Measurements from ENCODE around the gene SS18L1.

Gene SS18L1

DNA sequence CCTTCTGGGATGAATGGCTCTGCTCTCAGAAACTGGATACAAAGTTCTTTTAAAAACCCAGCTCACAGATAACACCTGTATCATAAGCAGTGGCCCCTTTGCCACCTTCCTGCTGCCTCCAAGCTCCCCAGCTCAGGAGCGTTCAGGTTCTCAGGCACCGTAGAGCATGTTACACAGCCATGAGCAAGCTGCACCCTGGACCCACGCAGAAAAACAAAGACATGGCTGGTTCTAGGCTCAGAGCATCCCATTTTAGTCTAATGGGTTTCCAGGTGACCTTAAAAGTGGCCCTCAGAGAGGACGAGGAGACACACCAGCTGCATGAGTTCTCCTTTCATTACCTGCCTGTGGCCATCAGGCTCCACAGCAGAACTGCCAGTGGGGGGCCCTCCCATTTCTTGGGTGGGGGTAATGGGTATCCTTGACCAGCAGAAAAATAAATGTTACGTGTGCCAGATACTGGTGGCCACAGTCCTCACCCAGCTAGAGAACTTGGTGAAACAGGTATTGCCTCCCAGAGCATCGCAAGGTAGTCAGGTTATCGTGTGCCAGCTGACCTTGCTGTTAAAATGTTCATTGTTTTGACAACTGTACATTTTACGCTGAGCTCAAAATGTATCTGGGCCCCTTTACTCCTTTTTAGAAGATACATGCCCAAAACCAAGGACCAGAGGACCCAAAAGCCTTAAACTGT is 7.8 kb upstream of the SS18L1 start:
- peaks cover 75% of the 10 kb centered on the region for H3K36me3 Mint-ChIP-seq (ENCODE audit: low read depth)
- peaks cover 7% of the 10 kb centered on the region for H3K4me1 Mint-ChIP-seq
- TF ChIP-seq, protein P1, sequence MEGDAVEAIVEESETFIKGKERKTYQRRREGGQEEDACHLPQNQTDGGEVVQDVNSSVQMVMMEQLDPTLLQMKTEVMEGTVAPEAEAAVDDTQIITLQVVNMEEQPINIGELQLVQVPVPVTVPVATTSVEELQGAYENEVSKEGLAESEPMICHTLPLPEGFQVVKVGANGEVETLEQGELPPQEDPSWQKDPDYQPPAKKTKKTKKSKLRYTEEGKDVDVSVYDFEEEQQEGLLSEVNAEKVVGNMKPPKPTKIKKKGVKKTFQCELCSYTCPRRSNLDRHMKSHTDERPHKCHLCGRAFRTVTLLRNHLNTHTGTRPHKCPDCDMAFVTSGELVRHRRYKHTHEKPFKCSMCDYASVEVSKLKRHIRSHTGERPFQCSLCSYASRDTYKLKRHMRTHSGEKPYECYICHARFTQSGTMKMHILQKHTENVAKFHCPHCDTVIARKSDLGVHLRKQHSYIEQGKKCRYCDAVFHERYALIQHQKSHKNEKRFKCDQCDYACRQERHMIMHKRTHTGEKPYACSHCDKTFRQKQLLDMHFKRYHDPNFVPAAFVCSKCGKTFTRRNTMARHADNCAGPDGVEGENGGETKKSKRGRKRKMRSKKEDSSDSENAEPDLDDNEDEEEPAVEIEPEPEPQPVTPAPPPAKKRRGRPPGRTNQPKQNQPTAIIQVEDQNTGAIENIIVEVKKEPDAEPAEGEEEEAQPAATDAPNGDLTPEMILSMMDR (IDR thresholded peaks at IDR 0.05; ENCODE audit: unreplicated experiment in 3 of 3), result no peak
- H3K9me3 Mint-ChIP-seq, result no peaks in the 10 kb centered on the region
- H3K4me3 Mint-ChIP-seq, result no peak overlapping the region
- H3K27ac Mint-ChIP-seq, result no peak overlapping the region
- H3K27me3 Mint-ChIP-seq (ENCODE audit: low read depth), result peaks cover 3% of the 10 kb centered on the region

DNA sequence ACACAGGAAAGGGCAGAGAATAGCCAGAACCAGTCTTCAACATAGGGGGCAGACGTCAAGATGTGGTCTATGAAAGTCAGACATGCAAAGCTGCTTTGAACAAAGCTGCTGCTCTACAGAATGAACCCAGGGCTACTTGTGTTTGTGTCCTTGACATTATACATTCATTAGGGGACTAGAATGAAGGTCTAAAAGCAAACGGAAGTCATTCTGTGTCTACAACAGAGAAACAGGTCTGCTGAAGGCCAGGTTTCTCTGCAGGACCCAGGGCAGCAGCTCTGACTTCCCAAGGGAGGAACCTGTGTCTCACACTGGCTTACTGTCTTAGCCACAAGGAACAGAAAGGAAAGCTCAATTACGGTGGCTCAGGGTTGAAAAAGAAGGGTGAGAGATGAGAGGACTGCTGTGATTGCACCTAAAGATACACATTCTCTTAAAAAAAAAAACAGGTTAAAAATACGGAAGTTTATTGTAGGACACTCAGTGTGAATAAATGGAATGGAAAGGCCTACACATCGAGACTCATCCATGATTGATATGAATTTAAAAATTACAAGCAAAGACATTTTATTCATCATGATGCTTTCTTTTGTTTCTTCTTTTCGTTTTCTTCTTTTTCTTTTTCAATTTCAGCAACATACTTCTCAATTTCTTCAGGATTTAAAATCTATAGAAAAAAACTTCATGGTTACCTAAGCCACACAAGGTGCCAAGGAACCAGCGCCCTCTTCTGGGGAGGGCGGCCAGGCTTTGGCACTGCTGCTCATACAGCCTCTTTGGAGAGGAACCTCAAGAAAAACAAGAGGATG is 7.1 kb upstream of the SS18L1 start:
- TF ChIP-seq, protein P1 (IDR thresholded peaks at IDR 0.05; ENCODE audit: unreplicated experiment in 3 of 3), result peak; percentile 69 to 76 (median 74)
- peaks cover 69% of the 10 kb centered on the region for H3K36me3 Mint-ChIP-seq (ENCODE audit: low read depth)
- peaks cover 3% of the 10 kb centered on the region for H3K27me3 Mint-ChIP-seq (ENCODE audit: low read depth)
- H3K27ac Mint-ChIP-seq, result peak overlapping the region in 2 of 3 experiments; percentile 14 to 56
- no peaks in the 10 kb centered on the region for H3K9me3 Mint-ChIP-seq
- H3K4me3 Mint-ChIP-seq, result peak overlapping the region in 1 of 3 experiments; percentile 19
- H3K4me1 Mint-ChIP-seq, result peaks cover 12% of the 10 kb centered on the region

DNA sequence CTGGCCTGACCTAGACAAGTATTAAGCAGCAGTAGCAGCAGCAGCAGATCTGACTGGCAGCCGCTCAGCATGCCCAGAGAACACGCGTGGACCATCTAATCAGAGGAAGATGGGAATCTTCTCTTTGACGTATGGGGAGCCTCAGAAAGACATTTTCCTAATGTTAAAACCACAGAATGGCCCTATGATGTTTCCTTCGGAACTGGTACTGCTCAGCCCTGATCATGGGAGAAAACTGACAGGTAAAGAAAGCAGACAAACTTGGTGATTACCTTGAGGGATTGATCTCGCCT is 6.5 kb upstream of the SS18L1 start:
- Mint-ChIP-seq H3K9me3 (no peaks in the 10 kb centered on the region), H3K36me3 (ENCODE audit: low read depth) (peaks cover 65% of the 10 kb centered on the region), H3K27ac (peak overlapping the region in 2 of 3 experiments; percentile 14 to 56), H3K4me3 (peak overlapping the region in 1 of 3 experiments; percentile 19), H3K4me1 (peaks cover 18% of the 10 kb centered on the region), H3K27me3 (ENCODE audit: low read depth) (peaks cover 3% of the 10 kb centered on the region)
- TF ChIP-seq, protein P1 (IDR thresholded peaks at IDR 0.05; ENCODE audit: unreplicated experiment in 3 of 3), result peak in 1 of 3 experiments; percentile 5

DNA sequence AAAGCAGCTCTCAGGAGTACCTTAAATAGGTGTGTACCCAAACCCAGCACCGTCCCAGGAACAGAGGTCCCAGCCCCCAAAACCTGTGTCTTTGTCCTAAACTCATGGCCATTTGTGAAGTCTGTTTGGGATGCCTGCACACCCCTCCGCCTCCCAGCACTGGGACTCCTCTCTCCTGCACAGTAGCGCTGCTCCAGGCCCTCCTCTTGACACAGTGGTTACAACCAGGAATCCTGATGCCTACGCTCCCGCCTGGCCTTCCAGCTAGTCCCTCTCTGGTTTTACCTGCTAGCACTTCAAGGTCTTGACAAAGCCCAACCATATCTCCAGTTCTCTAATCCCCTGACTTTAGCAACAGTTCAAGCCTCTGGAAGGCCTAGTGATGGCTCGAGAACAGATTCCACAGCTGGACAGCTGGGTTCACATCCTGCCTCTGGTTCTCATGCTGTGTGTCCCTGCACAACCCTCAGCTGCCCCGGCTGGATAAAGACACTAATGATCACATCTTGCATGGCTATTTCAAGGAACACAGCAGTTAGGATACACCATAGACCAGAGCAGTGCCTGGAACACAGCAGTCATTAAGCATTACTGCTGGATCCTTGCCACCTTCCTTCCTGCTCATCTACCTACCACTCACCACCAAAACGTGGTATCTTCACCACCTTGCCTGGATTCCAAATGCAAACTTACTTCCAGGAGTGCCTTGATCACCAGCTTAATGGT is 5.9 kb upstream of the SS18L1 start:
- Mint-ChIP-seq H3K27me3 (ENCODE audit: low read depth) (peaks cover 3% of the 10 kb centered on the region), H3K36me3 (ENCODE audit: low read depth) (peaks cover 59% of the 10 kb centered on the region), H3K4me3 (no peak overlapping the region), H3K9me3 (no peaks in the 10 kb centered on the region), H3K27ac (no peak overlapping the region), H3K4me1 (peaks cover 22% of the 10 kb centered on the region)
- TF ChIP-seq, protein P1 (IDR thresholded peaks at IDR 0.05; ENCODE audit: unreplicated experiment in 3 of 3), result no peak

DNA sequence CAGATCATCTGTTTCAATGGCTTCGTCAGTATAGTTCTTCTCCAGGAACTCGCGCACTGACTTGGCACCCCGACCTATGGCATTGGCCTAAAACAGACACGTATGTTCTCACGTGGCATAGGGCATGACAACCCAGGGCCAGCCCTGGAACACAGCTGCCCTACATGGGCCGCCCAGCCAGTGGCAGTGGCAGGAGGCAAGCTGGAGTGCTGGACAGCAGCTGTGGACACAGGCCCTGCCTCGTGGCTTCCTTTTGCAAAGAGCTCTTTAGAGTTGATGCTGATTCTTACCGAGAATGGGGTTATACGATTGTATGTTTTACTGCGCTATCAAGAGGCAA is 5.4 kb upstream of the SS18L1 start:
- peaks cover 3% of the 10 kb centered on the region for H3K27me3 Mint-ChIP-seq (ENCODE audit: low read depth)

More for the DNA sequence above, 5.4 kb upstream of the SS18L1 start:
- peaks cover 58% of the 10 kb centered on the region for H3K36me3 Mint-ChIP-seq (ENCODE audit: low read depth)
- TF ChIP-seq, protein P1 (IDR thresholded peaks at IDR 0.05; ENCODE audit: unreplicated experiment in 3 of 3), result no peak
- H3K27ac Mint-ChIP-seq, result peak overlapping the region in 1 of 3 experiments; percentile 44
- peak overlapping the region in 1 of 3 experiments; percentile 65 for H3K4me3 Mint-ChIP-seq
- H3K4me1 Mint-ChIP-seq, result peaks cover 22% of the 10 kb centered on the region
- H3K9me3 Mint-ChIP-seq, result no peaks in the 10 kb centered on the region
